HG02884 (cell line): ENCODE results near the gene VRK3.
"Not testable (repeated sequence)": the region's sequence is repeated elsewhere in the genome, so short reads cannot be mapped to it uniquely, and the experiment has no call there.

Source experiments
- ATAC-seq: cut with Tn5 transposase; IDR thresholded peaks from one replicate; pipeline ENCODE4 v1.9.1; 2021; ENCODE audit warnings: mild to moderate bottlenecking, moderate library complexity; ENCODE audit not compliant: unreplicated experiment

VRK3 gene

DNA sequence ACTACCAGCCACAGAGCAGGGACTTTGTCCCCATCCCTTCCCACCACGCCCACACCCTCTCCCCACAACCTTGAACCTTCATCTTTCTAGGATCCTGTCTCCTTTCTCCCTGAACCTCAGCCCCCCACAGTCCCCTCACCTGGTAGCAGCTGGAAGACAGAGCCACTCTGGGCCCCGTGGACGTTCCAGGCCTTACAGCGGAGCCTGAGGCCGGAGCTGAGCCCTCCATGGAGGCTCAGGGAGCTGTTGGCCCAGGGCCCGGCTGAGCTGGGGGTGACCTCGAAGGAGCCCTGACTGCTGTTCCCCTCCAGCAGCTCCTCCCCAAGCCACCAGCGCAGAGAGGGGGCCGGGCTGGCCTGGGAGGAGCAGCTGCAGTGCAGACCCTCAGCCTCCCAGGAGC is 67.0 kb downstream of the VRK3 start:
- ATAC-seq = not testable (repeated sequence)

- ATAC-seq = no peak
These were observed 67.8 kb downstream of the VRK3 start for GRCh38 chr19:49957262-49957915.

DNA sequence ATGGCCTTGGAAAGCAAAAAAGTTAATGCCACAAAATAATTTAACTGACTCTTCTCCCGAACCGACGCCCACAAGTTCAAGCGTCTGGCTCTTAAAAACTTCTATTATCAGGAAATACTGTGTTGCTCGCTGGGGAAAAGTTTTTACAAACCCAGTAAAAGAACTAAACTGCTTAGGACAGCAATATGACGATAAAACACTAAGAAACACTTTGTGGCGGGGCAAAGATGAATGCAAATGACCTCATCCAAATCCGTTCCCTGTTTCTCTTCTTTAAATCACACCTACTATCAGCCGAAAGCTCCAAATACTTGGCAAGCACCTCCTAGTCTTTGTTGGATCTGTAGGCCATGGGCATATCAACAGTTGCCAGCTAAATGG is 69.1 kb downstream of the VRK3 start:
- ATAC-seq = no peak

GRCh38 chr19:49954933-49955332 is 70.2 kb downstream of the VRK3 start:
- no peak for ATAC-seq

DNA sequence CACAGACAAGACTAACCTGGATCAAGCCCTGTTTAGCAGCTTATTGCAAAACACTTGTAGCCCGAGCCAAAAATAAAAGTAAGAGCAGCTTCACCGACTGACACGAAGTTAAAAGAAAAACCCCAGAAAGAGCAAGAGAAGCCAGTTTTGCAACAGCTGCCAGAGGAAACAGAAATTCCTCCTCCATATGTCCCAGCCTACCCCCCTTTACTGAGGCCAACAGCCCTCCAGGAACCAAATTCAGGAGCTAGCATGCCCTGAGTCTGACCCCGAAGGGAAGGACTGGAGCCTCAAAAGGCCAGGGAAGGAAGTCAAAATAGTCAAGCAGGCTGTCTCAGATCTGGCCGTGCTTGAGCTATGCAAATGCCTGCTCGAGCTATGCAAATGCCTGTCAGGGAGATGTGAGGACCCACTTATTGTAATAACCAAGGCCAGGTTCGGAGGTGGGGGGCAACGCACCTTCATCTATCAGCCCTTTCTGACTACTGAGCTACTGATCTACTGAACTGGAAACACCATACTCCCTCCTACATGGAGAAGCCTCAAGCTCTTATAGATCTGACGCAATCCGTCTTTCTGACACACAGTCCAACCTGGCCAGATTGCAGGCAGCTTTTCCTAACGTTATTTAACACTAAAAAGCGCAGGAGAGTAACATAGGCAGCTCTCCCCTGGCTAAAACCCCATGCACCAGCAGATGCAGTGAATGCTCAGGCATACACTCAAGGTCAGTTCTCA is 70.9 kb downstream of the VRK3 start:
- no peak for ATAC-seq

- no peak for ATAC-seq
These were observed 71.8 kb downstream of the VRK3 start for GRCh38 chr19:49953416-49953815.

GRCh38 chr19:49952906-49953305 is 72.3 kb downstream of the VRK3 start:
- no peak for ATAC-seq

- no peak for ATAC-seq
These were observed 72.7 kb downstream of the VRK3 start for GRCh38 chr19:49952479-49952836.

DNA sequence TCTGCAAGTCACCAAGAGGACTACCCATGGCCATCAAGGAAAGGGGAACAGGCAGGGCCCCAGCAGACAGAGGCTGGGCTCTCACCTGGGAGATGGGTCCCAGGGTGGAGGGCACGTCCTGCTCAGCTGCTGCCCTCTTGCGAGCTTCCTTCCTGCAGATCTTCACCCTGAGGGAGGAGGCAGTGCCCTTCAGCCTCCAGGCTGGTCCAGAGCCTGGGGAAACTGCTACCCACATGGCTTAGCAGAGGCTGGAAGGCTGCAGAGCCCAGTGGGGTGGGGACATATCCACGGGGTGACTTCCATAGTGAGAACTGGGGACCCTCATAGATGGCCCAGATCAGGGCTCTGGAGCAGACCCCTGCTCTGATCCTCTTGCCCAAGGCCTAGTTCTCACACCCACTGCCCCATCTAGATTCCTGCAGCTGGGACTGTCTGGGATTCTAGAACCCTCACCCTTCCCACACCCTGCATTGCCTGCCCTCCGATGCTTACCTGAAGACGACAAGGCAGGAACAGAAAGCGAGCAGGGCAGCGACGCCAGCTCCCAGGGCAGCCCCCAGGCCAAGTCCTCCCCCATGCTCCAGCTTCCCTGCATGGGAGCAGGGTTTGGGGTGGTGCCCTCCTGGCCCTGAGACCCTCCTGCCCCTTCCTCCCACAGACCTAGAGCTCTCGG is 73.2 kb downstream of the VRK3 start:
- no peak for ATAC-seq

DNA sequence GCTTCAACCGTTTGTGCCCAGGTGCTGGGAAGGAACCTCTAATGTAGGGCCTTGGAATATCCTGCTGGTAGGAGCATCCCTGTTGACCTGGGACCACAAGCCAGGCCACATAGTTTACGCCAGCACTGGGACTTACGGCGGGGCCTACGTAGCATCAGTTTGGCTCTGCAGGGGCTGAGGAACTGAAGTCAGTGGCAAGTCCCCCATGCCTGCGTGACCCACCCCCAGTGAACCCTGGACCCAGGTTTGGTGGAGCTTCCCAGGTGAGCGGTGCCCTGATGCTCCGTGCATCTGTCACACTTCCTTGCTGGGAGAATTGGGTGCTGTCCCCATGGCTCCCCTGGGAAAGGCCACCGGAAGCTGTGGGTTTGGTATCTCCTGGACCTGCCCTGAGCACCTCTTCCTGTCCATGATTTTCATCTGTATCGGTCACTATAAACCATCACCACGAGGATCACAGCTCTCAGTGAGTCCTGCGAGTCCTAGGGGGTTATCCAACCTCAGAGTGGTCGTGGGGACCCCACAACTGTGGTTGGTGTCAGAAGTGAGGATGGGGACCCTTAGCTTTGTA is 74.1 kb downstream of the VRK3 start:
- ATAC-seq = no peak

- ATAC-seq = no peak
These were observed 74.6 kb downstream of the VRK3 start for GRCh38 chr19:49950590-49950948.

DNA sequence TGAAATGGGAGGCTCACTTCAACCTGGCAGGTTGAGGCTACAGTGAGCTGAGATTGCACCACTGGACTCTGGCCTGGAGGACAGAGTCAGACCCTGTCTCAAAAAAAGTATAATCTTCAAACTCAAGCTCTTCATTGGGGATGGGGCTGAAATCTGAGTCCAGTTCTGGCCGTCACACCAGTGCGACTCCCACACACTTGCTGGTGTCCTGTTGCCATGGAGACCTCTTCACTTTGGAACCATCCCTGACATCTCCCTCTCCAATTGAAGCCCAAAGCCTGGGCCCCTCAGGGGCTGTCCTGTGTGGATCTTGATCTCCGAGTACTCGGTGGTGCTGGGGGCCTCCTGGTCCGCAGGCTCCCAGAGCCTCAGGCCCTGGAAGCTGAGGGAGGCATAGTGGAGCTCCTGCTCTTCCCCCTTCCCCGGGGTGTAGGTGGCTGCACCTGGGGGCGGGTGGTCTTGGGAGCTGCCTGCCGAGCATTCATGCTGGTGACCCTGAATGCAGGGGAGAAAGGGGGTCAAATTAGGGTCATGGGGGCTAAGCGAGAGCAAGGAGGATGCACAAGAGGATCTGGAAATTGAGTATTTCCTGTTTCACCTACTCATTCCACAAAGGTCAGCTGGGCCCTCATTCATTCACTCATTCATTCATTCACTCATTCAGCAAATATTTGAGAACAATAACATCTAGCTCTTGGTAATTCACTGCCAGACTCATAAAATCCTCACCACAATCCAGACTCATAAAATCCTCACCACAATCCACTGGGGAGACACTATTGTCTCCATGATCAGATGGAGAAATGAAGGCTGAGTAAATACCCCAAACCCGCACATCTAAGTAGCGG is 75.2 kb downstream of the VRK3 start:
- ATAC-seq = no peak

DNA sequence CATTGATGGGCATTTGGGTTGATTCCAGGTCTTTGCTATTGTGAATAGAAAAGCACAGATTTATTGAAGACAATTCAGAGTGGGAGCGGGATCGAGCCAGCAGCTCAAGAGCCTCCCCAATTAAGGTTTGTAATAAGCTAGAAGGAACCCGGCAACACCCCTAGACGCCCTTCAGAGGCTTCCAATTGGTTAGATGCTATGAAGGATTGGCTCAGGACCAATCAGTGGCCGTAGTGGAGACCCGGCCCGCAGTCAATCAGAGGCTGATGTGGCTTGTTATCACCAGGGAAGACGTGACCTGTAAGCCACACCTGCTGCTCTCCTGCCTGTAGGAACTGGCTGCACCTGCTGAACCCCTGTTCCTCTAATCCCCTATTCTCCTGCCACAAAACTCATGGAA is 78.8 kb downstream of the VRK3 start:
- ATAC-seq = no peak

GRCh38 chr19:49944567-49944966 is 80.6 kb downstream of the VRK3 start:
- ATAC-seq = not testable (repeated sequence)

GRCh38 chr19:49940482-49940791 is 84.7 kb downstream of the VRK3 start:
- ATAC-seq = no peak

GRCh38 chr19:49939721-49940481 is 85.3 kb downstream of the VRK3 start:
- ATAC-seq = no peak

- ATAC-seq = no peak
These were observed 86.5 kb downstream of the VRK3 start for GRCh38 chr19:49938662-49939061.

DNA sequence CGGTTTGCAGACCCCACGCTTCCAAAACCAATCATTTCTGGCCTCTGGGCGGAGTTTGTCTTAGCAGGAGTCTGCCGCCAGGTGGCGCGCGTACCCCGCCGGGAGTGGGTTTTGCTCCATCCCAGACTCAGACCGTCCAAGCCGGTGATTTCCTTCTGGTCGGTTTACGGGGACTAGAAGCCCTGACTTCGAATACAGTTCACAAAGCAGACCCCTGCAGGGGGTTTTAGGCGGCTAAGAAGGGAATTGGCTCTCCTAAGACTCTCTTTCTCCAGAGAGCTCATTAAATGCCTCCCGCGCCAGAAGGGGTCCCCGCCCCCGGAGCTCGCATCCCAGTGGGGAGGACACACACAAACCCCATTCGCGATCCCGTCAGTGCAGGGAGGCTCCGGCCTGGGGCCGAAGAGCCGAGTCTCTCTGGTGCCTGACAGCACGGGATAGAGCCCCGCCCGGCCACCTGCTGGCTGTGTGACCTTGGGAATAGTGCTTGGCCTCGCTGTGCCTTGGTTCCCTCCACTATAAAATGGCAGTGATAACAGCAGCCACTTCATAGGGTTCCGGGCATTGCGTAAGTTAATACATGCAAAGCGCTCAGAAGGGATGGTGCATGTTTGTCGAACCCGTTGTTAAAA is 87.3 kb downstream of the VRK3 start:
- no peak for ATAC-seq

DNA sequence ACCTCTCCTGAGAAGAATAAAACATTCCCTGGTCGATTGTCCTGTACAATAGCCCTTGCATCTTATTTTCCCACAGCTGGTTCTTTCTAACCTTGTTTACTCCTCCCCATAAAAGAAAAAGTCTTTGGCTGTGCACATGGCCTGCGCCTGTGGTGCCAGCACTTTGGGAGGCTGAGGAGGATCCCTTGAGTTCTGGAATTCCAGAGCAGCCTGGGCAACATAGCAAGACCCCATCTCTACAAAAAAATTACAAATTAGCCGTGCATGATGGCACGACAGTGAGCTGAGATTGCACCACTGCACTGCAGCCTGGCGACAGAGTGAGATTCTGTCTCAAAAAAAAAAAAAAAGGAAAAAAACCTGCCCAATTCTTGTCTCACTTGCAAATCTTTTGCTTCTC is 88.6 kb downstream of the VRK3 start:
- no peak for ATAC-seq

DNA sequence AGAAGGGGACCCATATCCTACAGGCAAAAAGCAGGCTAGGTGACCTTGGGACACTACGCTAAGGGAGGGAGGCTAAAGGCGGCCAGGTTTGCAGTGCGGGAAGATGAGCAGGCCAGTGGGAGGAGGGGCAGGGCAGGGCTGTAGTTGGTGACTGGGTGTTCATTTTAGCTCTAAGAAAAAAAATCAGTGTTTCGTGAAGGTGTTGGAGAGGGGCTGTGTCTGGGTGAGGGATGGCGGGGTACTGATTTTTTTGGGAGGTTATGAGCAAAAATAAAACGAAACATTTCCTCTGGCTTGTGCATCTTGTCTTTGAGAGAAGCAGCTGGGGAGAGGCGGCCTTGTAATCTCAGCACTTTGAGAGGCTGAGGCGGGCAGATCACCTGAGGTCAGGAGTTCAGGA is 91.5 kb downstream of the VRK3 start:
- ATAC-seq = no peak
